Measurements from ENCODE around the gene AKT1S1. TPM values are rescaled to one million over a fixed set of nuclear protein-coding genes. Genes with fewer than 3 reads are reported as not detected.

Gene AKT1S1
- total and polyA plus RNA-seq, 2 of the 13 experiments (the other 11 are each of a cell fraction or from before 2014, with no cell fraction given): 13.5 to 27.8 TPM

DNA sequence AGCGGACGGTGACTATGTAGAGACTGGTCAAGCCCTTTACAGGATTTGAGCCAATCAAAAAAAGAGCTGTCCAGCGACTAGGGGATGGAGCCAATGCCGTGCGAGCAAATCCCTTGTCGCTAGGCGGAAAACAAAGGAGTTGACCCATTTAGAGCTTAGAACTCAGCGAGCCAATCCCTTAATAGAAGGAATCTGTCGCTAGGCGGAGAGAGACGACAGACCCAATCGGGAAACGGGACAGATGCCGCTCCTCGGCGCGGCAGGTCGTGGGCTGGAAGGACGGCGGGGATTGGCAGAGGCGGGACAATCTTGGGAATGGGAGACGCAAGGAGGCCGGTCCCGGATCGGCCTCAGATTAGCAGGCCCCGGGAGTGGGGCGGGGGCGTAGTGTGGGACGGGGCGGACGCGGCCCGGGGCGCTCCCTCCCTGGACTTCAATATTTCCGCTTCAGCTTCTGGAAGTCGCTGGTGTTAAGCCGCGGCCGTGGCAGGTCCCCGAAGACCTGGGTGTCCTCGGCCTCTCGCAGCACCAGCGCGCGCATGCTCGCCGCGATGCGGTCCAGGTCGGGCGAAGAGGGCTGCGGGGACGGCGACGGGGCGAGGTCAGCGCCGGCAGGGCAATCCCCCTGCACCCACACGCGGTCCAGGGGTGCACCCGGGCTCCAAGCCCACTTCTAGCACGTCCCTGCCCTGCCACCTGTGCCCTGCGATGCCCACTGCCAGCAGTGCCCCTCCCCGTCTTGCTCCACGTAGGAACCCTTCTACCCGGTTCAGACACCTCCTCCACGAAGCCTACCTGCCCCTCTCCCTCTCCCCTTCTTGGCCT lies 7.5 kb downstream of the AKT1S1 start (continued):
- TF ChIP-seq, protein P1, sequence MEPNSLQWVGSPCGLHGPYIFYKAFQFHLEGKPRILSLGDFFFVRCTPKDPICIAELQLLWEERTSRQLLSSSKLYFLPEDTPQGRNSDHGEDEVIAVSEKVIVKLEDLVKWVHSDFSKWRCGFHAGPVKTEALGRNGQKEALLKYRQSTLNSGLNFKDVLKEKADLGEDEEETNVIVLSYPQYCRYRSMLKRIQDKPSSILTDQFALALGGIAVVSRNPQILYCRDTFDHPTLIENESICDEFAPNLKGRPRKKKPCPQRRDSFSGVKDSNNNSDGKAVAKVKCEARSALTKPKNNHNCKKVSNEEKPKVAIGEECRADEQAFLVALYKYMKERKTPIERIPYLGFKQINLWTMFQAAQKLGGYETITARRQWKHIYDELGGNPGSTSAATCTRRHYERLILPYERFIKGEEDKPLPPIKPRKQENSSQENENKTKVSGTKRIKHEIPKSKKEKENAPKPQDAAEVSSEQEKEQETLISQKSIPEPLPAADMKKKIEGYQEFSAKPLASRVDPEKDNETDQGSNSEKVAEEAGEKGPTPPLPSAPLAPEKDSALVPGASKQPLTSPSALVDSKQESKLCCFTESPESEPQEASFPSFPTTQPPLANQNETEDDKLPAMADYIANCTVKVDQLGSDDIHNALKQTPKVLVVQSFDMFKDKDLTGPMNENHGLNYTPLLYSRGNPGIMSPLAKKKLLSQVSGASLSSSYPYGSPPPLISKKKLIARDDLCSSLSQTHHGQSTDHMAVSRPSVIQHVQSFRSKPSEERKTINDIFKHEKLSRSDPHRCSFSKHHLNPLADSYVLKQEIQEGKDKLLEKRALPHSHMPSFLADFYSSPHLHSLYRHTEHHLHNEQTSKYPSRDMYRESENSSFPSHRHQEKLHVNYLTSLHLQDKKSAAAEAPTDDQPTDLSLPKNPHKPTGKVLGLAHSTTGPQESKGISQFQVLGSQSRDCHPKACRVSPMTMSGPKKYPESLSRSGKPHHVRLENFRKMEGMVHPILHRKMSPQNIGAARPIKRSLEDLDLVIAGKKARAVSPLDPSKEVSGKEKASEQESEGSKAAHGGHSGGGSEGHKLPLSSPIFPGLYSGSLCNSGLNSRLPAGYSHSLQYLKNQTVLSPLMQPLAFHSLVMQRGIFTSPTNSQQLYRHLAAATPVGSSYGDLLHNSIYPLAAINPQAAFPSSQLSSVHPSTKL (CRISPR knock-in tag; IDR thresholded peaks at IDR 0.05): peak; percentile 40
- no peak for TF ChIP-seq ZBTB3 (CRISPR knock-in tag; IDR thresholded peaks at IDR 0.05; ENCODE audit: borderline replicate concordance, low read depth)
- no peak for TF ChIP-seq ZNF619 (CRISPR knock-in tag; IDR thresholded peaks at IDR 0.05)
- TF ChIP-seq, protein P2, sequence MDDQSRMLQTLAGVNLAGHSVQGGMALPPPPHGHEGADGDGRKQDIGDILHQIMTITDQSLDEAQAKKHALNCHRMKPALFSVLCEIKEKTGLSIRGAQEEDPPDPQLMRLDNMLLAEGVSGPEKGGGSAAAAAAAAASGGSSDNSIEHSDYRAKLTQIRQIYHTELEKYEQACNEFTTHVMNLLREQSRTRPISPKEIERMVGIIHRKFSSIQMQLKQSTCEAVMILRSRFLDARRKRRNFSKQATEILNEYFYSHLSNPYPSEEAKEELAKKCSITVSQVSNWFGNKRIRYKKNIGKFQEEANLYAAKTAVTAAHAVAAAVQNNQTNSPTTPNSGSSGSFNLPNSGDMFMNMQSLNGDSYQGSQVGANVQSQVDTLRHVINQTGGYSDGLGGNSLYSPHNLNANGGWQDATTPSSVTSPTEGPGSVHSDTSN (CRISPR knock-in tag; IDR thresholded peaks at IDR 0.05; ENCODE audit: borderline replicate concordance): no peak
- peak; percentile 33; the same call in 1 of the 2 replicates for TF ChIP-seq ZNF605 (CRISPR knock-in tag; IDR thresholded peaks at IDR 0.05)
- 0 out of 2 replicates have a peak, but pooled peaks have one; percentile 55 for TF ChIP-seq MIER3 (CRISPR knock-in tag; IDR thresholded peaks at IDR 0.05; ENCODE audit: borderline replicate concordance)
- TF ChIP-seq CENPT (CRISPR knock-in tag; IDR thresholded peaks at IDR 0.05; ENCODE audit: low read depth): no peak
- no peak for TF ChIP-seq PITX1 (CRISPR knock-in tag; IDR thresholded peaks at IDR 0.05)
- TF ChIP-seq MEIS1 (CRISPR knock-in tag; IDR thresholded peaks at IDR 0.05; ENCODE audit: borderline replicate concordance): no peak
- TF ChIP-seq ZNF790 (CRISPR knock-in tag; IDR thresholded peaks at IDR 0.05; ENCODE audit: borderline replicate concordance): no peak
- no peak for TF ChIP-seq ZNF709 (CRISPR knock-in tag; IDR thresholded peaks at IDR 0.05)
- TF ChIP-seq ARNTL (CRISPR knock-in tag; IDR thresholded peaks at IDR 0.05): no peak
- TF ChIP-seq ZNF737 (CRISPR knock-in tag; IDR thresholded peaks at IDR 0.05; ENCODE audit: borderline replicate concordance): no peak
- peak; percentile 27; the same call in 1 of the 2 replicates for TF ChIP-seq NR2C2 (CRISPR knock-in tag; IDR thresholded peaks at IDR 0.05; ENCODE audit: borderline replicate concordance)
- TF ChIP-seq, protein P3, sequence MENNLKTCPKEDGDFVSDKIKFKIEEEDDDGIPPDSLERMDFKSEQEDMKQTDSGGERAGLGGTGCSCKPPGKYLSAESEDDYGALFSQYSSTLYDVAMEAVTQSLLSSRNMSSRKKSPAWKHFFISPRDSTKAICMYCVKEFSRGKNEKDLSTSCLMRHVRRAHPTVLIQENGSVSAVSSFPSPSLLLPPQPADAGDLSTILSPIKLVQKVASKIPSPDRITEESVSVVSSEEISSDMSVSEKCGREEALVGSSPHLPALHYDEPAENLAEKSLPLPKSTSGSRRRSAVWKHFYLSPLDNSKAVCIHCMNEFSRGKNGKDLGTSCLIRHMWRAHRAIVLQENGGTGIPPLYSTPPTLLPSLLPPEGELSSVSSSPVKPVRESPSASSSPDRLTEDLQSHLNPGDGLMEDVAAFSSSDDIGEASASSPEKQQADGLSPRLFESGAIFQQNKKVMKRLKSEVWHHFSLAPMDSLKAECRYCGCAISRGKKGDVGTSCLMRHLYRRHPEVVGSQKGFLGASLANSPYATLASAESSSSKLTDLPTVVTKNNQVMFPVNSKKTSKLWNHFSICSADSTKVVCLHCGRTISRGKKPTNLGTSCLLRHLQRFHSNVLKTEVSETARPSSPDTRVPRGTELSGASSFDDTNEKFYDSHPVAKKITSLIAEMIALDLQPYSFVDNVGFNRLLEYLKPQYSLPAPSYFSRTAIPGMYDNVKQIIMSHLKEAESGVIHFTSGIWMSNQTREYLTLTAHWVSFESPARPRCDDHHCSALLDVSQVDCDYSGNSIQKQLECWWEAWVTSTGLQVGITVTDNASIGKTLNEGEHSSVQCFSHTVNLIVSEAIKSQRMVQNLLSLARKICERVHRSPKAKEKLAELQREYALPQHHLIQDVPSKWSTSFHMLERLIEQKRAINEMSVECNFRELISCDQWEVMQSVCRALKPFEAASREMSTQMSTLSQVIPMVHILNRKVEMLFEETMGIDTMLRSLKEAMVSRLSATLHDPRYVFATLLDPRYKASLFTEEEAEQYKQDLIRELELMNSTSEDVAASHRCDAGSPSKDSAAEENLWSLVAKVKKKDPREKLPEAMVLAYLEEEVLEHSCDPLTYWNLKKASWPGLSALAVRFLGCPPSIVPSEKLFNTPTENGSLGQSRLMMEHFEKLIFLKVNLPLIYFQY (CRISPR knock-in tag; IDR thresholded peaks at IDR 0.05; ENCODE audit: borderline replicate concordance): no peak
- TF ChIP-seq, protein P4, sequence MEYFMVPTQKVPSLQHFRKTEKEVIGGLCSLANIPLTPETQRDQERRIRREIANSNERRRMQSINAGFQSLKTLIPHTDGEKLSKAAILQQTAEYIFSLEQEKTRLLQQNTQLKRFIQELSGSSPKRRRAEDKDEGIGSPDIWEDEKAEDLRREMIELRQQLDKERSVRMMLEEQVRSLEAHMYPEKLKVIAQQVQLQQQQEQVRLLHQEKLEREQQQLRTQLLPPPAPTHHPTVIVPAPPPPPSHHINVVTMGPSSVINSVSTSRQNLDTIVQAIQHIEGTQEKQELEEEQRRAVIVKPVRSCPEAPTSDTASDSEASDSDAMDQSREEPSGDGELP (IDR thresholded peaks at IDR 0.05; ENCODE audit: borderline replicate concordance, low read depth): no peak
- TF ChIP-seq GFI1 (CRISPR knock-in tag; IDR thresholded peaks at IDR 0.05; ENCODE audit: borderline replicate concordance): no peak
